ENCODE measurements around the gene SLX4IP.
A peak's percentile ranks its signal among the peaks of the same experiment; 100 is the strongest.

SLX4IP gene

GRCh38 chr20:10654630-10655029 is 219.5 kb downstream of the SLX4IP start:
- DNase-seq: no peak

- DNase-seq: no peak
Measured at GRCh38 chr20:10655720-10656669, 220.9 kb downstream of the SLX4IP start.

GRCh38 chr20:10657453-10657852 is 222.3 kb downstream of the SLX4IP start:
- DNase-seq: no peak

GRCh38 chr20:10658051-10658823 is 223.1 kb downstream of the SLX4IP start:
- DNase-seq: no peak

DNA sequence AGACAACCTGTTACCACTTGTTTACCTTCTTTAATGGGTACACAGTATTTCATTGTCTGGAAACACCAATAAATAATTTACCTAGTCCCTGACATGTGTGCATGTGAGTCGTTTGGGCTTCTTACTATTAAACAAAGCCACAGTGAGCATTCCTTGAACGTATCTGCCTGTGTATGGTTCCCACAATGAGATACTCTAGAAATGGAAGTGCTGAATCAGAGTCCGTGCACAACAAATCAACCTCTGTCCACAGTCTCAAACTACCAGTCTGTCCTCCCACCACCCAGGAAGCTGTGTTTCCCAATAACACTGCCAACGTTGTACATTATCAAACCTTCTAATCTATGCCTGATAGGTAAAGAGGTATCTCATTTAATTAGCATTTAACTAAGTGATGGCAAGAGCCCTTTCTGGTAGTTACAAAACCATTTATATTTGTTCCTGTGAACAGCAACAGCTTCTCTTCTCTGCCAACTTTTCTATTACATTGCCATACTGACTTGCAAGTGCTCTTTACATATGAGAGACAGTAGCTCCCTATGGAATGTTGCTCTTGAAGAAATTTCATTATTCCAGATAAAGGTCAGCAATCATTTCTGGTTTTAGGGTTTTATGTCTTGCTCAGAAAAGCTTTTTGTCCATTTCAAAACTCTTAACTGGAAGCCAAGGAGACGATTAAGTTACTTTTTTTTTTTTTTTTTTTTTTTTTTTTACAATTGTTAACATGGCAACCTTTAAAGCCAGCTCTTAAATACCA is 223.9 kb downstream of the SLX4IP start:
- DNase-seq: no peak

GRCh38 chr20:10659651-10660601 is 224.8 kb downstream of the SLX4IP start:
- no peak for DNase-seq

DNA sequence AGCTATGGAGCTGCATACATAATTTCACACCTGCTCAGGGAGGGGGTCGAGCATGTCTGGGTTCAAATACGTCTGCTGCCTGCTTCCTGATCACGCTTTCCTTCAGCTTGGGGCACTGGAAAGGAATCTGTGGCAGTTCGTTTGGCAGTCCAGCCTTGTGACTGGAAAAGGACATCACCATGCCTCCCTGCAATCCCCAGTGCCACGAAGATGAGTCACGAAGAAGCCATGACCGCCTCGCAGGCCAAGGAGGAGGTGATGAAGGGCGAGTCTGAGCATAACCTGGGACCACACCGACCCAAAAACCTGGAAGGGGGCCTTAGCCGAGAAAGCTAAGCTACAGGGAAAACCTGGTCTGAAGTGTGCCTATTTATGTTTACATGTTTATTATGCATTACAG is 225.6 kb downstream of the SLX4IP start:
- DNase-seq: no peak

DNA sequence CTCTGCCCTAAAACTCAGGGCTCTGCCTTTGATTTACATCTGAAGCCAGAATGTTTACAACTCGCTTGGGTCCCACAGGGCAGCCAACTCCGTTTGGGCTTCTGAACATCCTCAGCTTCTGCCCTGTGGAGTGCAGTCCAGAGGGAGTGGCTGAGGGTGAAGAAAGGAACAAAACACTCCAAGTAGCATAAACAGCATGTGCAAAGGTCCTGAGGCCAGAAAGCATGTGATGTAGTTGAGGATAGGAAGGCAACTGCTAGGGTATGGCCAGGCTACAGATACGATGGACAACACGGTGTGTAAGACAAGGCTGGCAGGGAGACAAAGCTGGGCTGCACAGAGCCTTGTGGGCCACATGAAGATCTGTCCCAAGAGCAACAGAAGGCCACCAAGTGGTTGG is 226.2 kb downstream of the SLX4IP start:
- DNase-seq: no peak

DNA sequence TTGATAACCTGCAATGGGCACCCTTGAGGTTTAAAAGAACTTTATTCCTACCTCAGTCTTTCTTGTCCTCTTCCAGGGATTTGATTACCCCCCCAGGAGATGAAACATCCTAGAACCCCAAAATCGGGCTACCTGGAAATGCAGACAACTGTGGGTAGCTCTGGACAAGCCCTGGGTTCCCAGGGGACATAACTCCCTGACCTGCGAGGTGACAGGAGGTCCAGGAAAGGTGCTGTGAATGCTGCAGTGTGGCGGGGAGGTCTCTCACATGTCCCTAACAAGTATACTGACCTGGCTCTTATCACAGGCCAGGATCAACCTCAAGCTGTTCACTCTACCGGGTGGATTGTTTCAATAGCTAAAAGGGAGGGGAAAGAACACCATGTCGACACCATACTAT is 227.0 kb downstream of the SLX4IP start:
- no peak for DNase-seq

GRCh38 chr20:10662661-10663458 is 227.8 kb downstream of the SLX4IP start:
- DNase-seq: peak; percentile 66

- DNase-seq: no peak
Measured at GRCh38 chr20:10663756-10664155, 228.7 kb downstream of the SLX4IP start.

DNA sequence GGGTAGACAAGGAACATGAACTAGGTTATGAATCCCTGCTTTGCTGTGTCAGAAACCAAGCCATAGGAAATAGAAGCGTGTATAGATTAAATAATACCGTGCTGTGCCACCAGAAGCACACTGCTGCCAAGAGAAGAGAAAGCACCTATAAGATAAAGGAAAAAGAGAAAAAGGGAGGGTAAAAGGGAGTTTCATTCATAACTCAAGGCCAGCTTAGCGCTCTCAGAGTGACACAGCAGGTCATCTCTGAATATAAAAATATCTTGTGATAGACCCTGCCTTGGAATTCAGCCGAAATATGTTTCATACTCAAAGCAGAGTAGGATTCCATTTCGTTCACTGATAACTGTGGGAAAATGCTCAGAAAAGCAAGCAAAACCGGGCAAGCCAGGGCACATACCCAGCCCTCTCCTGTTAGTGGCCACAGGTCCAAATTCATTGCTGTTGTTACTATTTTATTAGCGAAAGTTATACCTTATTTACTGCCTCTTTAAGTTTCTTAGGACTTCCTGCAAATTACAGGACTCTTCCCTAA is 230.0 kb downstream of the SLX4IP start:
- DNase-seq: no peak

DNA sequence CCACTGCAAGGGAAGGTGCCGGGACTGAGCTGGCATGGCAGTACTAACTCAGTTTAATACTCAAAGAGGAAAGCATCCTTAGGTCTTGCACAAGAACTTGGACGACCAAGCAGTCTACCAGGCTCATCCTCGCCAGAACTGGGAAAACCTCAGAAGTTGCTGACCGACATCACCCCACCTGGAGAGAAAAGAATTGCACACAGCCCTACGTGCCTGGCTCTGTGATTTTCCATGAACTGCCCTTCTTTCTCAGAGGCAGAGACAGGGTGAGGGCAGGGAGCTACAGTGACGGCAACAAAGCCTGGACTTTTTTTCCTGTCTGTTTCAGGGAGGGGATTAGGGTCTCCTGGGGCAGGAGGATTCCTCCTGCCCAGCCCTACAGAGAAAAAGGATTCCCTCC is 230.7 kb downstream of the SLX4IP start:
- DNase-seq: no peak

DNA sequence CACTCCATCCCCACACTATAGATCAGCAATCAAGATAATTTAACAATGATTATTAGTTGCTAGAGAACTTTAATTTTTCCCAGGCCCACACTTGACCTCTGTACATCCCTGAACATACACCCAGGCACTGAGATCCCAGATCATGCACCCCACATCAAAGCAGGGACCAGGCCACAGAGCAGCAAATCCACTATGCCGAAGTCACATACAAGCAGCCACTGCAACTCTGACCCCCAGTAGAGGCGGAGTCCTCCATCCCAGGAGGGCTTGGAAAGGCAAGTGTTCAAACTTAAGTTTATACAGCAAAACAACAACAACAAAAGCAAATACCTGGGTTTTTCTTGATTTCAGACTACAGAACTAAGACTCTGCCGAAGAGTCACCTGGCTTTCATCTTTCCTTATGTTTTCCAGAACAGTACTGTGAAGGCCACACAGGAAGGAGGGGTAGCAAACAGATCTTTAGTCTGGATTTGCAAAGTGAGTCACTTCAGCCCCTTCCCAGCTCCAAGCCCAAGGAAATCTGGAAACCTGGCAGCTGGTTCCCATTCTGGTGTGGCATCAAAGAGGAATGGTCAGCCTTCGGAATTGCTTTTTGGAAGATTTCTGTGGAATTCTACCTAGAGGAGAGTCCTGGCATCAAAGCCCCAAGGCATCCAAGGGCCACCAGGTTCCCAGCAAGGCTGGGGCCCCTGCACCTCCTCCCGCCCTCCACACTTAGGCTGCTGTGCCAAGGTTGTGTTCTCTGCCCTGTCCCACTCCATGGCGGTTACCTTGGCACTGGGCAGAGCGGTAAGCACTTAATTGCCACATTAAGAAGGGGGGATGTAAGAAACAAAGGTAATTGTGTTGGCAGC is 231.3 kb downstream of the SLX4IP start:
- DNase-seq: no peak

- DNase-seq: no peak
Measured at GRCh38 chr20:10667077-10667401, 231.9 kb downstream of the SLX4IP start.

GRCh38 chr20:10667560-10668167 is 232.6 kb downstream of the SLX4IP start:
- no peak for DNase-seq

DNA sequence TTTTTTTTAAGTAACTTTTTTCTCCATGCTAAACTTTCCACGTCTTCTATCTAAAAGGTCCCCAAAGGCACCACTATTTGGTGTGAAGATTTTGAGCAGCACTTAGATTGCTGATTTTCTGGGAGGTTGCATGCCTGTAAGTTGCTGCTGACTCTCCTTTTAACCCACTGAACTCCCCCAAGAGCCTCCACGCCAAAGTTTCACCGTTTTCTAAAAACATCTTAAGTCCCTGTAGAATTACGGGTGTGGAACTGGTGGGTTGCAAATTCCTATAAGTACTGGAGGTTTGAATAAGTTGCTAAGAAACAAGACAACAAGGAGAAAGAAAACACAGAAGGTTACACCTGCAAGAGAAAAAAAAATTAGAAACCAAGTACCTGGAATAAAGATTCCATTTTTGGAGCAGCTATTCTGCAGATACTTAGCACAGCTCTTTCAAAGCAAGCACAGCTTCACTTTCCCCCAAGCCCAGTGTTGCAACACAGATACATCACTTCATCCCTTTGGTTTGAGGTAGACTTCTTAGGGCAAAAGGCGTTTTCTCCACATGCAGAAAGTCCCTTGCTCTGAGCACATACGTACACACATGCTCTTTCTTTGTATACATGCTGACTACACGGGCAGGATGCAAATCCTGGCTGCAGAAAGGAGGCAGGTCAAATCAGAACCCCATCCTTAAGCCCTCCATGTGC is 233.7 kb downstream of the SLX4IP start:
- no peak for DNase-seq

GRCh38 chr20:10669843-10670446 is 234.8 kb downstream of the SLX4IP start:
- DNase-seq: no peak
